ENCODE results near the gene RIMS4.
A peak's percentile ranks its signal among the peaks of the same experiment; 100 is the strongest.

The RIMS4 gene

GRCh38 chr20:44759595-44759994 lies 50.8 kb downstream of the RIMS4 start:
- DNase-seq = no peak

GRCh38 chr20:44758247-44759101 lies 51.9 kb downstream of the RIMS4 start:
- DNase-seq = no peak

GRCh38 chr20:44756956-44757355 lies 53.4 kb downstream of the RIMS4 start:
- no peak for DNase-seq

GRCh38 chr20:44756011-44756688 lies 54.2 kb downstream of the RIMS4 start:
- no peak for DNase-seq

- DNase-seq = no peak
These were observed 55.8 kb downstream of the RIMS4 start for GRCh38 chr20:44754554-44754953.

- no peak for DNase-seq
These were observed 58.0 kb downstream of the RIMS4 start for GRCh38 chr20:44752099-44752931.

GRCh38 chr20:44750081-44750805 lies 60.1 kb downstream of the RIMS4 start:
- no peak for DNase-seq

- no peak for DNase-seq
These were observed 62.4 kb downstream of the RIMS4 start for GRCh38 chr20:44748005-44748370.

GRCh38 chr20:44747166-44748004 lies 63.0 kb downstream of the RIMS4 start:
- peak; percentile 37 to 84 for DNase-seq

GRCh38 chr20:44746367-44747165 lies 63.8 kb downstream of the RIMS4 start:
- DNase-seq = no peak

GRCh38 chr20:44745598-44746366 lies 64.6 kb downstream of the RIMS4 start, which contains the start of gene KCNK15:
Gene KCNK15 (plus strand): TSS chr20:44745865. CDS start chr20:44745911, 46 bp downstream.
- peak; percentile 24 to 25 for DNase-seq

GRCh38 chr20:44745122-44745597 lies 65.2 kb downstream of the RIMS4 start:
- DNase-seq = no peak

GRCh38 chr20:44743916-44744655 lies 66.3 kb downstream of the RIMS4 start:
- no peak for DNase-seq

- DNase-seq = no peak
These were observed 67.2 kb downstream of the RIMS4 start for GRCh38 chr20:44743080-44743701.

- DNase-seq = no peak
These were observed 67.9 kb downstream of the RIMS4 start for GRCh38 chr20:44742304-44743079.

- DNase-seq = no peak
These were observed 70.4 kb downstream of the RIMS4 start for GRCh38 chr20:44739942-44740341.

- peak; percentile 38 to 42 for DNase-seq
These were observed 71.4 kb downstream of the RIMS4 start for GRCh38 chr20:44738813-44739477.
